Loucy (cell line): Measurements from ENCODE around the gene MEF2C.

Experiments
- H2AFZ ChIP-seq: fragments of 200-600 bp; sonication (generic); 2 replicates; pipeline ENCODE4 v1.6.0; 2016; ENCODE audit warnings: antibody characterized with exemption, mild to moderate bottlenecking, low read length, moderate library complexity
- H3F3A ChIP-seq: fragments of 200-600 bp; 2 replicates; pipeline ENCODE4 v1.6.0; 2016; ENCODE audit warnings: antibody characterized with exemption, low read depth, mild to moderate bottlenecking
- H3K27me3 ChIP-seq: fragments of 200-600 bp; sonication (generic); 2 replicates; pipeline ENCODE4 v1.6.1; 2014; ENCODE audit warnings: low read length, mild to moderate bottlenecking; ENCODE audit not compliant: insufficient read depth, poor library complexity, severe bottlenecking
- H3K36me3 ChIP-seq: fragments of 200-600 bp; sonication (generic); 2 replicates; pipeline ENCODE4 v1.6.1; 2016; ENCODE audit warnings: low read length; ENCODE audit not compliant: insufficient read depth
- H3K4me1 ChIP-seq: fragments of 200-600 bp; sonication (generic); 2 replicates; pipeline ENCODE4 v1.5.1; 2014; ENCODE audit warnings: low read length, mild to moderate bottlenecking; ENCODE audit not compliant: insufficient read depth, poor library complexity, severe bottlenecking
- H3K4me2 ChIP-seq: fragments of 200-600 bp; sonication (generic); 2 replicates; pipeline ENCODE4 v1.6.0; 2014; ENCODE audit warnings: antibody characterized with exemption, low read length, low read depth, mild to moderate bottlenecking; ENCODE audit not compliant: poor library complexity, severe bottlenecking
- H3K4me3 ChIP-seq: fragments of 200-600 bp; sonication (generic); 2 replicates; pipeline ENCODE4 v1.5.1; 2014; ENCODE audit warnings: low read length, mild to moderate bottlenecking, mixed read lengths; ENCODE audit not compliant: poor library complexity, severe bottlenecking
- H3K79me2 ChIP-seq: fragments of 200-600 bp; sonication (generic); 2 replicates; pipeline ENCODE4 v1.6.1; 2014; ENCODE audit warnings: low read length; ENCODE audit not compliant: insufficient read depth
- H3K9ac ChIP-seq: fragments of 200-600 bp; sonication (generic); 2 replicates; pipeline ENCODE4 v1.6.0; 2014; ENCODE audit warnings: mild to moderate bottlenecking, low read depth, low read length, moderate library complexity; ENCODE audit not compliant: poor library complexity, severe bottlenecking
- H3K9me2 ChIP-seq: fragments of 200-600 bp; sonication (generic); replicated peaks from 2 replicates; pipeline ENCODE4 v1.6.1; 2016; ENCODE audit warnings: low read depth, low read length, mixed read lengths
- H3K9me3 ChIP-seq: fragments of 200-600 bp; sonication (generic); 2 replicates; pipeline ENCODE4 v1.6.1; 2014; ENCODE audit warnings: mild to moderate bottlenecking, antibody characterized with exemption, low read length, low read depth; ENCODE audit not compliant: insufficient read depth
- H4K20me1 ChIP-seq: fragments of 200-600 bp; sonication (generic); 2 replicates; pipeline ENCODE4 v1.6.0; 2014; ENCODE audit warnings: antibody characterized with exemption, low read length, mild to moderate bottlenecking; ENCODE audit not compliant: insufficient read depth, poor library complexity, severe bottlenecking
- CTCF ChIP-seq: fragments of 200-600 bp; sonication (generic); conservative IDR thresholded peaks from 2 replicates; pipeline ENCODE4 v1.5.1; 2014; ENCODE audit warnings: mild to moderate bottlenecking, antibody characterized with exemption, low read length
- EZH2phosphoT487 ChIP-seq: fragments of 200-600 bp; IDR thresholded peaks from 2 replicates; pipeline ENCODE4 v1.6.1; 2018; ENCODE audit warnings: antibody characterized with exemption, mild to moderate bottlenecking, moderate library complexity, borderline replicate concordance

MEF2C gene

GRCh38 chr5:88895681-88896501 lies 12.9 kb upstream of the MEF2C start:
- no peaks in the 10 kb centered on the region for H4K20me1 ChIP-seq
- TF ChIP-seq CTCF (no peak), EZH2phosphoT487 (no peak)
- no peaks in the 10 kb centered on the region for H3K4me1 ChIP-seq
- no peaks in the 10 kb centered on the region for H3K9me3 ChIP-seq
- H3K27me3 ChIP-seq, result no peaks in the 10 kb centered on the region
- no peaks in the 10 kb centered on the region for H3K9me2 ChIP-seq
- H3K79me2 ChIP-seq, result no peaks in the 10 kb centered on the region
- H3K36me3 ChIP-seq, result no peaks in the 10 kb centered on the region
- H2AFZ ChIP-seq, result no peak overlapping the region
- H3F3A ChIP-seq, result no peaks in the 10 kb centered on the region
- no peak overlapping the region for H3K9ac ChIP-seq
- H3K4me2 ChIP-seq, result no peak overlapping the region
- H3K4me3 ChIP-seq, result no peak overlapping the region

DNA sequence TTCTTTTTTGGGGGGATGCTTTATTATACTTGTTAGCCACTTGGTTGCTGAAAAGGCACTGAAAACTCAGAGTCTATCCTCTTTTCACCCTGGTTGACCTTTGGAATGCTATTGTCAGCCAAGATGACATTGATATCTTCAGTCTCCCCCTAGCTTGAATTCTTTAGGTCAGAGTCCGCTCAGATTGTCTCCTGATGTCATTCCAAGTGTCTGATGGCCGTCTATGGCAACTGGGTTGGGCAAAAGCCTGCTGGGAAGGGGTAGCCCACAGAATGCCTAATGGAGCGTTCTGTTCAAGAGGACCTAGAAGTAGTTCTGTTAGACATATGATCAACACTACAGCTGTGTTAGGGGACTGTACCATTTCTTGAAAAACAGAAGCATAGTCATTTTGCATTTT lies 9.7 kb upstream of the MEF2C start:
- H3F3A ChIP-seq, result no peaks in the 10 kb centered on the region
- H3K9ac ChIP-seq, result no peak overlapping the region
- no peaks in the 10 kb centered on the region for H3K79me2 ChIP-seq
- H3K4me3 ChIP-seq, result no peak overlapping the region
- H3K9me3 ChIP-seq, result no peaks in the 10 kb centered on the region
- no peak overlapping the region for H2AFZ ChIP-seq
- H3K4me2 ChIP-seq, result no peak overlapping the region
- H4K20me1 ChIP-seq, result no peaks in the 10 kb centered on the region
- H3K9me2 ChIP-seq, result no peaks in the 10 kb centered on the region
- H3K27me3 ChIP-seq, result no peaks in the 10 kb centered on the region
- H3K36me3 ChIP-seq, result no peaks in the 10 kb centered on the region
- no peak for TF ChIP-seq EZH2phosphoT487
- no peak for TF ChIP-seq CTCF
- H3K4me1 ChIP-seq, result no peaks in the 10 kb centered on the region

GRCh38 chr5:88890070-88890781 lies 7.2 kb upstream of the MEF2C start:
- Histone ChIP-seq H3K27me3 (no peaks in the 10 kb centered on the region), H4K20me1 (no peaks in the 10 kb centered on the region), H3K79me2 (no peaks in the 10 kb centered on the region), H3K4me1 (no peaks in the 10 kb centered on the region), H3K4me2 (no peak overlapping the region), H3F3A (no peaks in the 10 kb centered on the region), H3K9me3 (no peaks in the 10 kb centered on the region), H3K9me2 (no peaks in the 10 kb centered on the region), H3K9ac (no peak overlapping the region), H3K4me3 (no peak overlapping the region), H3K36me3 (no peaks in the 10 kb centered on the region), H2AFZ (no peak overlapping the region)
- TF ChIP-seq CTCF, result no peak
- no peak for TF ChIP-seq EZH2phosphoT487
